GM18907 (cell line): ENCODE results near the gene VSIG4.
"Not testable (repeated sequence)": the region's sequence is repeated elsewhere in the genome, so short reads cannot be mapped to it uniquely, and the experiment has no call there.

Experiments
- ATAC-seq: cut with Tn5 transposase; IDR thresholded peaks from one replicate; pipeline ENCODE4 v1.9.1; 2021; ENCODE audit warnings: mild to moderate bottlenecking, moderate library complexity; ENCODE audit not compliant: unreplicated experiment

VSIG4 gene

DNA sequence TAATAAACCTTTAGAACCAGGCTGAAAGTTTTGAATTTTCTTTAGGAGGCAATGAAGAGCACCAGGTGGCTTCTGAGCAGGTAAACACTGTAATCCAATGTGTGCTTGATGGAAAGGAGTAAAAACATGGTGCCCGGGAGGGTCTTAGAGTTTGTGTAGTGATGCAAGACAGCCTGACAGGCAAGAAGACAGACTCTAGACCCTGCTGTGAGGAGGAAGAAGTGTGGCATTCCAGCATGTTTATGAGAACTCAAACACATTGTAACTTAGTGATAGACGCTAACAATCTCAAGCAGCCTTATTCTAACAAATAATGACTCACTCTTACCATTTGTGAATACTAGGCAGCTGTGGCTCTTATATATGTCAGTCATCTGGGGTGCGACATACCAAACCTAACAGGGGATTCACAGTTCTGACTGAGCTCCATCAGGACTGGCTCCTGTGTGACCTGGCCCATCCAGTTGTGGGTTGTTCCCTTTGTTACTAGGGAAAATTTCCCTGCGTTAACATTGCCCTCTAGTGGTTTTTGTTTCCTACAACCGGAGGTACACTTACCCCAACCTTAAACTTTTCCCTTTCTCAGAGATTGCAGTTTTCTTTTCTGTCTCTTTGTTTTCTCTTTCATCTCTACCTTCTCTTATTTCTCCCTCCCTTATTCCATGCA lies 53.8 kb downstream of the VSIG4 start:
- peak; percentile 88 for ATAC-seq

DNA sequence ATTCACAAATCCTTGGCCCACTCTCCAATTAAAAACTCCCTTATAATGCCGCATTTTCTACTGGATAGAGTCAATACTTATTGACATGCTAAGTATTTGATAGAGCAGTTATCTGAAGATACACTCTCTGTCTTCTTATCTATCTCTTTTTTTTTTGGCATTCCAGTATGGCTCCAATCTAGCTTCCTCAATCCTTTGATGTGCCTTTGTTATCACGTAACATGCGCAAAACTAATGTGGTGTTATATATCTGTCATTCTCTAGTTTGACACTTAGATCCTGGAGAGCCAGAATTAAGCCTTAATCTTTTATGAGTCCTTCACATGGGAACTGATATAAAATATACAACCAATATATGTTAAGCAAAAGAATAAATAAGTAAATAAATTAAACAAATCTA lies 54.7 kb downstream of the VSIG4 start:
- no peak for ATAC-seq

DNA sequence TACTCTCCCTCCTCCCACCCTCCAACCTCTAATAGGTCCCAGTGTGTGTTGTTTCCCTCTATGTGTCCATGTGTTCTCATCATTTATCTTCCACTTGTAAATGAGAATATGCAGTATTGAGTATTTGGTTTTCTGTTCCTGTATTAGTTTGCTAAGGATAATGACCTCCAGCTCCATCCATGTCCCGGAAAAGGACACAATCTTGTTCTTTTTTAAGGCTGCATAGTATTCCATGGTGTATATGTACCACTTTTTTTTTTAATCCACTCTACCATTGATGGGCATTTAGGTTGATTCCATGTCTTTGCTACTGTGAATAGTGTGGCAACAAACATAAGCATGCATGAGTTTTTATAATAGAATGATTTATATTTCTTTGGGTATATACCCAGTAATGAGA lies 62.7 kb downstream of the VSIG4 start:
- not testable (repeated sequence) for ATAC-seq

DNA sequence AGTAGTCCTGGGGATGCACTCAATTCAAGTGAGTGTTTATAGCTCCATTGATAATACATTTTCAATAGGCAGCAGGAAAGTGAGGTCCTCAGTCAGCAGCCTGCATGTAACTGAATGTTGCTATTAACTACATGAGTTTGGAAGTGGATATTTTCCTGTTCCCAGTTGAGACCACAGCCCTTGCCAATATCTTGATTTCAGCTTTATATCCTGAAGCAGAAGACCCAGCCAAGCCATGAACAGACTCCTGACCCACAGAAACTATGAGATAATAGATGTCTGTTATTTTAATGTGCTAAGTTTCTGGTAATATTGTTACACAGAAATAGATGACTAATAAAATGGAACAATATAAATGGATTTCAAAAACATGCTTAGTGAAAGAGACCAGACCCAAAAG lies 63.7 kb downstream of the VSIG4 start:
- no peak for ATAC-seq

DNA sequence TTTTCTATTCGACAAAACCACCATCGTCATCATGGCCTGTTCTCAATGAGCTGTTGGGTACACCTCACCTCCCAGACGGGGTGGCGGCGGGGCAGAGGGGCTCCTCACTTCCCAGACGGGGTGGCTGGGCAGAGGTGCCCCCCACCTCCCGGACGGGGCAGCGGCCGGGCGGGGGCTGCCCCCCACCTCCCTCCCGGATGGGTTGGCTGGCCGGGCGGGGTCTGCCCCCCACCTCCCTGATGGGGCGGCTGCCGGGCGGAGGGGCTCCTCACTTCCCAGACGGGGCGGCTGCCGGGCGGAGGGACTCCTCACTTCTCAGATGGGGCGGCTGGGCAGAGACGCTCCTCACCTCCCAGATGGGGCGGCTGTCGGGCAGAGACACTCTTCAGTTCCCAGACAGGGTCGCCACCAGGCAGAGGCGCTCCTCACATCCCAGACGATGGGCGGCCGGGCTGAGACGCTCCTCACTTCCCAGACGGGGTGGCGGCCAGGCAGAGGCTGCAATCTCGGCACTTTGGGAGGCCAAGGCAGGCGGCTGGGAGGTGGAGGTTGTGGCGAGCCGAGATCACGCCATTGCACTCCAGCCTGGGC lies 64.6 kb downstream of the VSIG4 start:
- ATAC-seq, result not testable (repeated sequence)
